Activated naive CD4-positive, alpha-beta T cell treated with anti-CD3 and anti-CD28 coated beads for 36 hours (primary cell): ENCODE measurements around the gene TK2. TPM values are rescaled to one million over a fixed set of nuclear protein-coding genes. Genes with fewer than 3 reads are reported as not detected.

ENCODE experiments used
- CTCF ChIA-PET: fragments of 350-600 bp; sonication (Branson Sonifier 250); formaldehyde crosslinking; loops from one replicate; lab custom pipeline; 2021; ENCODE audit warnings: antibody characterized with exemption; lab: Charles Lee
- DNase-seq: peaks from one replicate; pipeline ENCODE4 v3.0.0-alpha.2; 2020
- H3K27ac Mint-ChIP-seq: one replicate; pipeline ENCODE4 v1.8.0; 2021; ENCODE audit warnings: mild to moderate bottlenecking, mixed read lengths
- H3K27me3 Mint-ChIP-seq: one replicate; pipeline ENCODE4 v1.8.0; 2021; ENCODE audit warnings: low read depth, mixed read lengths
- H3K36me3 Mint-ChIP-seq: one replicate; pipeline ENCODE4 v1.8.0; 2021; ENCODE audit warnings: low read depth, mixed read lengths
- H3K4me1 Mint-ChIP-seq: one replicate; pipeline ENCODE4 v1.8.0; 2021; ENCODE audit warnings: low read depth, mixed read lengths
- H3K4me3 Mint-ChIP-seq: one replicate; pipeline ENCODE4 v1.8.0; 2021; ENCODE audit warnings: mild to moderate bottlenecking, moderate library complexity, mixed read lengths
- H3K9me3 Mint-ChIP-seq: one replicate; pipeline ENCODE4 v1.8.0; 2021; ENCODE audit warnings: mixed read lengths
- intact Hi-C: fragments of 100-400 bp; cut with micrococcal nuclease; formaldehyde crosslinking; loops from one replicate; pipeline ENCODE4 v1.15.1; 2023
- total RNA-seq, 2 experiments: library from RNA; stranded (reverse); gene quantifications; one replicate each; pipeline ENCODE4 v1.2.3, GENCODE V29; 2021

TK2 gene
- total RNA-seq, 2 experiments from 2014 or later, result 5.7 to 5.9 TPM

- Mint-ChIP-seq H3K27me3 (no peaks in the 10 kb centered on the region), H3K4me3 (no peak overlapping the region), H3K4me1 (peaks cover 24% of the 10 kb centered on the region), H3K36me3 (no peaks in the 10 kb centered on the region), H3K9me3 (no peaks in the 10 kb centered on the region), H3K27ac (peak overlapping the region; percentile 1)
- CTCF ChIA-PET, result interaction anchor here (0.6 to 7.7 kb wide), 9 partner anchors 10 to 339 kb away, joined by 3 to 59 read pairs (median 3); no protein-coding TSS in a partner anchor
- no peak for DNase-seq
- intact Hi-C loops, result loop anchor here (2.0 kb wide), 2 partner anchors 68 to 78 kb away; partner anchors contain the start of gene CKLF
Measured at GRCh38 chr16:66475232-66475631, 74.7 kb downstream of the TK2 start.

- Mint-ChIP-seq H3K4me1 (peaks cover 24% of the 10 kb centered on the region), H3K36me3 (no peaks in the 10 kb centered on the region), H3K4me3 (no peak overlapping the region), H3K27ac (peak overlapping the region; percentile 1), H3K27me3 (no peaks in the 10 kb centered on the region), H3K9me3 (no peaks in the 10 kb centered on the region)
- CTCF ChIA-PET, result interaction anchor here (0.6 to 7.7 kb wide), 7 partner anchors 11 to 130 kb away, joined by 3 to 59 read pairs (median 3); no protein-coding TSS in a partner anchor
- peak; percentile 73 for DNase-seq
- intact Hi-C loops, result loop anchor here (2.0 kb wide), 2 partner anchors 68 to 78 kb away; partner anchors contain the start of gene CKLF
Measured at GRCh38 chr16:66474750-66475199, 75.1 kb downstream of the TK2 start.

DNA sequence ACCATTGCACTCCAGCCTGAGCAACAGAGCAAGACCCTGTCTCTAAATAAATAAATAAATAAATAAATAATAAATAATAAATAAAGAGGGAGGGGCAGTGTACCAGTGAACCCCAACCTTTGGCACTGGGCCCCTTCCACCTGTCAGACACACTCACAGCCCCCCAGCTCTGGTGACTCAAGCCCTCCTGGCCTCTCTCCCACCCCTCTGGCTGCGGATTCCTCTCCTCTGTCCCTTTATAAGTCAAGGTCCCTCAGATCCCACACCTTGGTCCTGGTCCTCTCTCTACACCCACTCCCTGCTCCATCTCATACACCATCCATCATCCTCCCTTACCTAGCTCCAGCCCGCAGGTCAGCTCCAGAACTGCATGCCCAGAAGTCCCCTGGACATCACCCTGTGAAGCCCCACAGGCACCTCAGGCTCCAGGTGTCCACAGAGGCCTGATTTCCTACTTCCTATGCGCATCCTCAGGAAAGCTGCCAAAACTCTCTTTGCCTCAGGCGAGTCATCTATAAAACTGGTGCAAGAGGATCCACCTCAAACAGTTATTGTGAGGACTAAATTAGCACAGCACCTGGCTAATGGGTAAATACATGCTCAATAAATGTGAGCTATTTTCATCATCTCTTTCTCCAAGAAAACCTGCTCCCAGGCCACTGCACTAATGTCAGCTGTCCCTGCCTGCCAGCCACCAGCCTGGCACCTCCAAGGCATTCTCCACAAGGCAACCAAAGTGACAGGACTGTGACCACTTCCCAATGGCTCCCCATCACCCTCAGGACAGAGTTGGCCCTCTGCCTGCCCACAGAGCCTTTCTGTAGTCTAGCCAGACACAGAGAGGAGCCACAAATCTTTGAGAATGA, 76.0 kb downstream of the TK2 start:
- Mint-ChIP-seq H3K4me3 (no peak overlapping the region), H3K27me3 (peaks cover under 1% of the 10 kb centered on the region), H3K27ac (no peak overlapping the region), H3K4me1 (peaks cover 17% of the 10 kb centered on the region), H3K36me3 (no peaks in the 10 kb centered on the region), H3K9me3 (no peaks in the 10 kb centered on the region)
- CTCF ChIA-PET, result interaction anchor here (0.7 to 7.7 kb wide), 6 partner anchors 15 to 123 kb away, joined by 3 to 59 read pairs (median 3); no protein-coding TSS in a partner anchor
- no peak for DNase-seq
- intact Hi-C loops, result loop anchor here (2.0 kb wide), 2 partner anchors 67 to 79 kb away; partner anchors contain the start of gene CKLF

DNA sequence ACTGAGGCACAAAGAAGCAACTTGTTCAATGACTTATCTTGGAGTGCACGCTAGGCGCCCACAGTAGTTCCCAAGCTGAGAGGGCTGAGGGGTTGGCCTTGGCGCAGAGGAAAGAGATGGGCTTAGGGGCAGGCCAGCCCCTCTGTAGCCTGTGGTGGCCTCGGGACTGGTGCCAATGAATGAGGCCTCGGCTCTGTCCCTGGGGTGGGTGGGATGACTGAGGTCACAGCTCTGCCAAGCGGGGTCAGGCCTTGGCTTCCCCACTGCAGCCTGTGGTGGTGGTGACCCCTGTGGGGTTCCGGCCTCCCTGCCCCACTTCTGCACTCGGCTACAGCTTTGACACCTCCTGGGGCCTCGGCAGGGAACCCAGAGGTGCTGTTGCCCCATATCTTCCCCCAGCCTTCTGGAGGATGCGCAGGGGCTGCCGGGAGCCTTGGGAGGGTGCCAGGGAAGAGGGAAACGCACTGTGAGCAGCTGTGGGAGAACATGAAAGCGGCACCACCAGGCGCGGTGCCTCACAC, 76.8 kb downstream of the TK2 start:
- Mint-ChIP-seq H3K4me1 (peaks cover 13% of the 10 kb centered on the region), H3K9me3 (no peaks in the 10 kb centered on the region), H3K27me3 (peaks cover 2% of the 10 kb centered on the region), H3K4me3 (no peak overlapping the region), H3K27ac (no peak overlapping the region), H3K36me3 (no peaks in the 10 kb centered on the region)
- intact Hi-C loops, result no loop called here
- CTCF ChIA-PET, result interaction anchor here (0.7 to 7.7 kb wide), 3 partner anchors 48 to 67 kb away, joined by 3 to 59 read pairs (median 3); no protein-coding TSS in a partner anchor
- DNase-seq, result no peak

DNA sequence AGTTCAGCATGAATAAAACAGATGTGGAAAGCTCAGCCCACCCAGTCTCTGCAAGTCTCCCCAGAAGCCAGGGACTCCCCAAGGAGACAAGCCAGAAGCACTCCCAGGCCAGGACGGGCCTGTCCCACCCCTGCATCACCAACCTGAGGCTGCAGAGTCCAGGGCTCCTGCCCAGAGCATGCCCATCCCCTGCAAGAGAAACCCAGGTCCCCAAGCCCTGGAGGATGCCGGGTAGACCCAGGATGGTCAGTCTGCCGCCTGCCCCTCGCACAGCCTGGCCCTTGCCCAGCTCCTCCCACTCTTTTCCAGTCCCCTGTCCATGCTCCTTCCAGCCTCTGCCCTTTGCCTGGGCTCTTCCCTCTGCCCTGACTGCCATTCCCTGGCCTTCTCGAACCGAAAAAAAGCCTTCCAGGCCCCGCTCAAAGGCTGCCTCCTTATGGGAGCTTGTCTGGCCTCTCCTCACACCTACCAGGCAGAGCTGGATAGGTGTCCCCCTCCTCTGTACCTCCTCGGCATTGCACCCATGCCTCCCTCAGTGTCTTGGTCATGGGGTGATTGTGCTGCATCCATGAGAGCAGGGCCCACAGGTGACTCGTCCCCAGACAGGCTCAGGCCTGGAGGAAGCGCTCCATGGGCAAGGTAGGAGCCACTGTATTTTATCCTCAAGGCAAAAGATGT, 78.1 kb downstream of the TK2 start:
- peaks cover 13% of the 10 kb centered on the region for H3K4me1 Mint-ChIP-seq
- H3K4me3 Mint-ChIP-seq, result no peak overlapping the region
- H3K27me3 Mint-ChIP-seq, result peaks cover 6% of the 10 kb centered on the region
- intact Hi-C loops, result no loop called here
- H3K36me3 Mint-ChIP-seq, result no peaks in the 10 kb centered on the region
- CTCF ChIA-PET, result interaction anchor here (0.9 to 7.7 kb wide), 2 partner anchors 65 to 92 kb away, joined by 5 to 59 read pairs; no protein-coding TSS in a partner anchor
- no peak for DNase-seq
- H3K9me3 Mint-ChIP-seq, result no peaks in the 10 kb centered on the region
- H3K27ac Mint-ChIP-seq, result no peak overlapping the region

GRCh38 chr16:66471264-66471663, 78.7 kb downstream of the TK2 start:
- CTCF ChIA-PET, result interaction anchor here (0.6 to 7.7 kb wide), 2 partner anchors 65 to 76 kb away, joined by 3 to 59 read pairs; no protein-coding TSS in a partner anchor
- no peak overlapping the region for H3K27ac Mint-ChIP-seq
- H3K9me3 Mint-ChIP-seq, result no peaks in the 10 kb centered on the region
- no peaks in the 10 kb centered on the region for H3K36me3 Mint-ChIP-seq
- intact Hi-C loops, result no loop called here
- H3K27me3 Mint-ChIP-seq, result peaks cover 6% of the 10 kb centered on the region
- peaks cover 13% of the 10 kb centered on the region for H3K4me1 Mint-ChIP-seq
- no peak for DNase-seq
- no peak overlapping the region for H3K4me3 Mint-ChIP-seq

DNA sequence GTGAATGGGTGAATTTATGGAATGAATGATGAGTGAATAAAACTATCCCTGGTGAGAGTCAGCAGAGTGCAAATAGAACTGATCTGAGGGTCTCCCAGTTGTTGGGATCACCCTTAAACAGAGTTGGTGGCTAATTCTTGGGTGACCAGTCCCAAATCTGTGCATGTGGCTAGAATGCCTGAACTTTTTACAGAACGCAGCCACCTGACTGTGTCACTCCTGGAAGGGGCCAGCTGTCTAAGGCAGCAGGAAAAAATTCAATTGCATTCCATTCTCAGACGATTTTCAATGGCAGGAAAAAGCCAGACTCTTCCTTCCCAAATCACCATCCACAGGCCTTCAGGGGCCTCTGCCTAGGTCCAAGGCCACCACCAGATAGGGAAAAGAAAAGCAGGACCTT, 79.4 kb downstream of the TK2 start:
- DNase-seq, result no peak
- H3K27me3 Mint-ChIP-seq, result peaks cover 6% of the 10 kb centered on the region
- H3K36me3 Mint-ChIP-seq, result no peaks in the 10 kb centered on the region
- H3K4me1 Mint-ChIP-seq, result peaks cover 13% of the 10 kb centered on the region
- H3K4me3 Mint-ChIP-seq, result no peak overlapping the region
- CTCF ChIA-PET, result interaction anchor here (0.6 kb wide), 1 partner anchor 76 kb away, joined by 3 read pairs; no protein-coding TSS in a partner anchor
- H3K9me3 Mint-ChIP-seq, result no peaks in the 10 kb centered on the region
- H3K27ac Mint-ChIP-seq, result no peak overlapping the region
- intact Hi-C loops, result no loop called here

DNA sequence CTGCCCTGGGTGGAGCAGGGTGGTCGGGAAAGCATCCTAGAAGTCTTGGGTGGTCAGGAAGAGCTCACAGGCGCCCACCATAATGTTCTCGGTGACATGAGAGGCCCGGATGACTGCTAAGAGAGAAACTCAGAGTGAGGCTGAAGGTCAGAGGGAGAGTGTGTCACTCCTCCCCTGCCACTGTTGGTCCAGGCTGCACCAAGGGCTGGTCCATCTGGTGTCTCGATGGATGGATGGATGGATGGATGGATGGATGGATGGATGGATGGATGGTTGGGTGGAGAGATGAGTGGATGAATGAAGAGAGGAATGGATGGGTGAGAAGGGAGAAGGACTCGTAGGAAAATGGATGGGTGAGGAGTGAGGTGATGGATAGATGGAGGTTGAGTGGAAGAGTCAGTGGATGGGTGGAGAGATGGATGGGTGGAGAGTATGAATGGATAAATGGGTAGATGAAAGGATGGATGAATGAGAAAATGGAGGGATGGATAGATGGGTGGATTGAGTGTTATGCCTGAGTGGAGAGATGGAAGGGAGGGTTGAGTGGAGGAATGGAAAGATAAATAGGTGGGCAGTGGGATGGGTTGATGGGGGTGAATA, 79.9 kb downstream of the TK2 start:
- Mint-ChIP-seq H3K27ac (no peak overlapping the region), H3K9me3 (no peaks in the 10 kb centered on the region), H3K4me1 (peaks cover 13% of the 10 kb centered on the region), H3K4me3 (no peak overlapping the region), H3K27me3 (peaks cover 6% of the 10 kb centered on the region), H3K36me3 (no peaks in the 10 kb centered on the region)
- DNase-seq, result no peak
- CTCF ChIA-PET, result interaction anchor here (1.4 to 1.7 kb wide), 2 partner anchors 63 to 181 kb away, joined by 4 to 7 read pairs; no protein-coding TSS in a partner anchor
- intact Hi-C loops, result no loop called here

DNA sequence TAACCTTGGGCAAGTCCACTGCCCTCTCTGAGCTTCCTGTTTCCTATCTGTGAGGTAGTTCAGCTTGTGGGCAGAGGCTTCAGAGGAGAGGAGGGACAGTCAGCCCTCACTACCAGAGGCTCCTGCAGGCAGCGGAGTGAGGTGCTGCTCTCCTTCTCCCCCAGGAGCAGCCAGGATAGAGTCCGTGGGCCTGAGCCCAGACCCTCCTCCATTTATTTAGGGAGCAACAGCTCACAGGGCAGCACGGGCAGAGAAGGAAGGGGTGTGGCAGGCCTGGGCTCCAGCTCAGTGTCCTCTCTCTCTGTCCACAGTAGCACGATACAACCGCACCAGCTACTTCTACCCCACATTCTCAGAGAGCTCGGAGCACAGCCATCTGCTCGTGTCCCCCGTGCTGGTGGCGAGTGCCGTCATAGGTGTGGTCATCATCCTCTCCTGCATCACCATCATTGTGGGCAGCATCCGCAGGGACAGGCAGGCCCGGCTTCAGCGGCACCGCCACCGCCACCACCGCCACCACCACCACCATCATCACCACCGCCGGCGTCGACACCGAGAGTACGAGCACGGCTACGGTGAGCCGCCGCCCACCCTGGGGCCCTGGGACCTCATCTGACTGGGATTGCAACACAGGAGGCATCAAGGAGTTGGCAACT, 80.5 kb downstream of the TK2 start:
- Mint-ChIP-seq H3K4me1 (peaks cover 6% of the 10 kb centered on the region), H3K9me3 (no peaks in the 10 kb centered on the region), H3K4me3 (no peak overlapping the region), H3K27ac (no peak overlapping the region), H3K27me3 (peaks cover 10% of the 10 kb centered on the region), H3K36me3 (no peaks in the 10 kb centered on the region)
- CTCF ChIA-PET, result interaction anchor here (0.6 to 1.7 kb wide), 7 partner anchors 14 to 181 kb away, joined by 3 to 7 read pairs (median 4); no protein-coding TSS in a partner anchor
- intact Hi-C loops, result no loop called here
- no peak for DNase-seq

GRCh38 chr16:66468321-66468965, 81.5 kb downstream of the TK2 start:
- Mint-ChIP-seq H3K4me3 (no peak overlapping the region), H3K36me3 (no peaks in the 10 kb centered on the region), H3K27ac (no peak overlapping the region), H3K27me3 (peaks cover 13% of the 10 kb centered on the region), H3K9me3 (no peaks in the 10 kb centered on the region), H3K4me1 (no peaks in the 10 kb centered on the region)
- DNase-seq, result no peak
- CTCF ChIA-PET, result interaction anchor here (0.6 to 1.7 kb wide), 9 partner anchors 13 to 400 kb away, joined by 3 to 7 read pairs (median 4); no protein-coding TSS in a partner anchor
- intact Hi-C loops, result no loop called here

DNA sequence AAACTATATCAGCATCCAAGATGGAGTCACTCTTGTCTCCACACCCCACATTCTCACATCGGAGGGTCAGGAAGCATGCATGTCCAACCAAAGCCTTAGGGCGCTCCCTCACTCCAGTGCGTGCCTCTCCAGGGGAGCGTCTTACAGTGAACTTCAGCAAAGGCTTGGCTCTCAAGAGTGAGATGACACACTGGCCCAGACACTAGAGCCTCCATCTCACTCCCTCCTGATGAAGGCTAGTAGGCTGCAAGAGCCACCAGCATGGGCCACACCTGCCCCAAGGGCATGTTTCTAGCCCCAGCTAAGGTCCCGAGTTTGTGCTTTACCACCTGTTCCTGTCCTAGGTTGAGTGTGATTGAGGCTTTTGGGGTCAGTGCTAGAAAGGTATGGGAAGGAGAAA, 82.3 kb downstream of the TK2 start:
- Mint-ChIP-seq H3K36me3 (no peaks in the 10 kb centered on the region), H3K27me3 (peaks cover 13% of the 10 kb centered on the region), H3K4me1 (no peaks in the 10 kb centered on the region), H3K9me3 (no peaks in the 10 kb centered on the region), H3K4me3 (no peak overlapping the region), H3K27ac (no peak overlapping the region)
- intact Hi-C loops, result no loop called here
- CTCF ChIA-PET, result no interaction called here
- DNase-seq, result no peak
